NOMO-1 (cell line): ENCODE results near the gene SLC46A2.

Experiments
- DNase-seq, 2 experiments: peaks; one replicate each; lab custom pipeline; 2025; ENCODE audit not compliant: unreplicated experiment in 2 of 2; lab: John Stamatoyannopoulos, UW

Gene SLC46A2

GRCh38 chr9:112890106-112891081 lies at the start of gene SLC46A2:
SLC46A2 (minus strand) TSS chr9:112890876; CDS start chr9:112890681, 195 bp downstream.
- no peak for DNase-seq

- DNase-seq = no peak
These were observed 48.7 kb upstream of the SLC46A2 start for GRCh38 chr9:112939418-112939817.

GRCh38 chr9:112933696-112934095 lies 43.0 kb upstream of the SLC46A2 start:
- no peak for DNase-seq

- peak in 1 of 2 experiments; percentile 43 for DNase-seq
These were observed 34.5 kb upstream of the SLC46A2 start for GRCh38 chr9:112925058-112925641.

GRCh38 chr9:112921549-112921948 lies 30.9 kb upstream of the SLC46A2 start:
- DNase-seq = peak in 1 of 2 experiments; percentile 57

GRCh38 chr9:112917987-112918362 lies 27.3 kb upstream of the SLC46A2 start:
- DNase-seq = no peak

- no peak for DNase-seq
These were observed 26.6 kb upstream of the SLC46A2 start for GRCh38 chr9:112917047-112917986.

GRCh38 chr9:112914524-112914923 lies 23.8 kb upstream of the SLC46A2 start:
- no peak for DNase-seq

GRCh38 chr9:112913326-112913725 lies 22.6 kb upstream of the SLC46A2 start:
- no peak for DNase-seq

GRCh38 chr9:112912636-112913035 lies 22.0 kb upstream of the SLC46A2 start:
- no peak for DNase-seq

- no peak for DNase-seq
These were observed 21.1 kb upstream of the SLC46A2 start for GRCh38 chr9:112911736-112912135.

- no peak for DNase-seq
These were observed 14.4 kb upstream of the SLC46A2 start for GRCh38 chr9:112905084-112905483.

- DNase-seq = no peak
These were observed 10.2 kb upstream of the SLC46A2 start for GRCh38 chr9:112900901-112901300.

- no peak for DNase-seq
These were observed 9.8 kb upstream of the SLC46A2 start for GRCh38 chr9:112900488-112900887.

- peak in 1 of 2 experiments; percentile 65 for DNase-seq
These were observed 8.2 kb upstream of the SLC46A2 start for GRCh38 chr9:112898872-112899311.

GRCh38 chr9:112896131-112896530 lies 5.5 kb upstream of the SLC46A2 start:
- no peak for DNase-seq

- DNase-seq = peak; percentile 87 to 98
These were observed 4.0 kb upstream of the SLC46A2 start for GRCh38 chr9:112894699-112895098.

- peak; percentile 14 to 65 for DNase-seq
These were observed 3.4 kb upstream of the SLC46A2 start for GRCh38 chr9:112894041-112894440.

GRCh38 chr9:112892981-112893380 lies 2.3 kb upstream of the SLC46A2 start:
- DNase-seq = no peak

- no peak for DNase-seq
These were observed 845 bp upstream of the SLC46A2 start for GRCh38 chr9:112891521-112891920.

- DNase-seq = peak; percentile 71 to 90
These were observed 3.3 kb downstream of the SLC46A2 start for GRCh38 chr9:112887381-112887780.
